HFFc6 (cell line): Measurements from ENCODE around the gene PHYKPL. TPM values are rescaled to one million over a fixed set of nuclear protein-coding genes. Genes with fewer than 3 reads are reported as not detected.
A peak's percentile ranks its signal among the peaks of the same experiment; 100 is the strongest.

Source experiments
- DNase-seq: peaks from one replicate; pipeline ENCODE4 v3.0.0-alpha.2; 2018
- H3K27ac Mint-ChIP-seq: 2 replicates; pipeline ENCODE4 v1.8.0; 2020; ENCODE audit warnings: mild to moderate bottlenecking, mixed read lengths
- H3K27me3 Mint-ChIP-seq: 2 replicates; pipeline ENCODE4 v1.8.0; 2021; ENCODE audit warnings: mild to moderate bottlenecking, moderate library complexity, mixed read lengths; ENCODE audit not compliant: insufficient read depth
- H3K36me3 Mint-ChIP-seq: 2 replicates; pipeline ENCODE4 v1.8.0; 2021; ENCODE audit warnings: low read depth, mixed read lengths
- H3K4me1 Mint-ChIP-seq: 2 replicates; pipeline ENCODE4 v1.8.0; 2020; ENCODE audit warnings: low read depth, mixed read lengths
- H3K4me3 Mint-ChIP-seq: 2 replicates; pipeline ENCODE4 v1.8.0; 2020; ENCODE audit warnings: mild to moderate bottlenecking, moderate library complexity, mixed read lengths
- H3K9me3 Mint-ChIP-seq: 2 replicates; pipeline ENCODE4 v1.8.0; 2020; ENCODE audit warnings: mild to moderate bottlenecking, mixed read lengths
- total RNA-seq, 6 experiments: library from RNA; stranded (reverse); fragmentation: NEBNext Ultra II Directional; extraction: Animal tissue kit (Norgen Biotek cat#: 25700); gene quantifications; 2 replicates in 1 of 6; 3 replicates in 5 of 6; pipeline ENCODE4 v1.2.3, GENCODE V29; 2021
- TF ChIP-seq, protein P1 (sequence below): fragments of 200-600 bp; sonication (generic); IDR thresholded peaks from 2 replicates; pipeline ENCODE4 v1.5.0; 2021; ENCODE audit warnings: antibody characterized with exemption, mild to moderate bottlenecking

PHYKPL gene
- total RNA-seq, 6 experiments from 2014 or later: 18.7 to 25.6 (median 23.9) TPM

DNA sequence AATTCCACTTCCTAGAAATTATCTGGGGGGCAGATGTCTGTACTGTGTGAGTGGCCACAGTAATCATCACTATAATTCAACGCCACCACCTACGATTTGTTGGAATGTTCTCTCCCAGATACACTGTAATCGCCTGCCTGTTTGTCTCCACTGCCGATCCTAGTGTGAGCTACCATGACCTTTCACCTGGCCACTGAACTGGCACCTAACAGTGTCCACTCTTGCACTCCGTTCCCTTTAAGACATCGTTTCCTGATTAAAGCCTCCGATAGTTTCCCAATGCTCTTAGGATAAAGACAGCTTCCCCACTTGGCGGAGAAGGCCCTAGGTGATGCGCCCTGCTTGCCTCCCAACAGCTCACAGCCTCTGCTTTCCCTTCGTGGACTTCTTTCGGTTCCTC, 4.0 kb downstream of the PHYKPL start:
- peaks cover 56% of the 10 kb centered on the region for H3K36me3 Mint-ChIP-seq

DNA sequence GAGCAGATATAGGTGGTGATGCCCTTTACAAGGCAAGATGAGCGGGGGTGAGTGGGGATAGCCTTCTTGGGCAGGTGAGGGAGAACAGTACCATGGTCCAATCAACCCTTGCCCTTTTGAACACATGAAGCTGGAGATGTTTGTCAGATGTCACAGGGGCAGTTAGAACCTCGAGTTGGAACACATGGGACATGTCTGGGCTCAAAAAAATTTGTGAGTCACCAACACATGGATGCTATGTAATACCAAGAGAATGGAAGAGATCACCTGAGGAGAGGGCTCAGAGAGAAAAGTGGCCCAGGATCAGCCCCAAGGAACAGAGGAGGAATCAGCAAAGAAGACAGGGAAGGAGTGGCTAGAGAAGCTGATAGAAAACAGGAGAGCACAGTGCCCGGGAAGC, 4.7 kb downstream of the PHYKPL start:
- peak overlapping the region; percentile 52 for H3K27ac Mint-ChIP-seq
- DNase-seq: no peak

More for the DNA sequence above, 4.0 kb downstream of the PHYKPL start:
- DNase-seq: no peak
- H3K9me3 Mint-ChIP-seq: no peaks in the 10 kb centered on the region; the same call in 1 of the 2 replicates
- H3K27ac Mint-ChIP-seq: no peak overlapping the region
- H3K4me1 Mint-ChIP-seq: peaks cover 39% of the 10 kb centered on the region
- H3K27me3 Mint-ChIP-seq: peaks cover 3% of the 10 kb centered on the region
- no peak overlapping the region for H3K4me3 Mint-ChIP-seq
- TF ChIP-seq, protein P1, sequence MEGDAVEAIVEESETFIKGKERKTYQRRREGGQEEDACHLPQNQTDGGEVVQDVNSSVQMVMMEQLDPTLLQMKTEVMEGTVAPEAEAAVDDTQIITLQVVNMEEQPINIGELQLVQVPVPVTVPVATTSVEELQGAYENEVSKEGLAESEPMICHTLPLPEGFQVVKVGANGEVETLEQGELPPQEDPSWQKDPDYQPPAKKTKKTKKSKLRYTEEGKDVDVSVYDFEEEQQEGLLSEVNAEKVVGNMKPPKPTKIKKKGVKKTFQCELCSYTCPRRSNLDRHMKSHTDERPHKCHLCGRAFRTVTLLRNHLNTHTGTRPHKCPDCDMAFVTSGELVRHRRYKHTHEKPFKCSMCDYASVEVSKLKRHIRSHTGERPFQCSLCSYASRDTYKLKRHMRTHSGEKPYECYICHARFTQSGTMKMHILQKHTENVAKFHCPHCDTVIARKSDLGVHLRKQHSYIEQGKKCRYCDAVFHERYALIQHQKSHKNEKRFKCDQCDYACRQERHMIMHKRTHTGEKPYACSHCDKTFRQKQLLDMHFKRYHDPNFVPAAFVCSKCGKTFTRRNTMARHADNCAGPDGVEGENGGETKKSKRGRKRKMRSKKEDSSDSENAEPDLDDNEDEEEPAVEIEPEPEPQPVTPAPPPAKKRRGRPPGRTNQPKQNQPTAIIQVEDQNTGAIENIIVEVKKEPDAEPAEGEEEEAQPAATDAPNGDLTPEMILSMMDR: no peak

DNA sequence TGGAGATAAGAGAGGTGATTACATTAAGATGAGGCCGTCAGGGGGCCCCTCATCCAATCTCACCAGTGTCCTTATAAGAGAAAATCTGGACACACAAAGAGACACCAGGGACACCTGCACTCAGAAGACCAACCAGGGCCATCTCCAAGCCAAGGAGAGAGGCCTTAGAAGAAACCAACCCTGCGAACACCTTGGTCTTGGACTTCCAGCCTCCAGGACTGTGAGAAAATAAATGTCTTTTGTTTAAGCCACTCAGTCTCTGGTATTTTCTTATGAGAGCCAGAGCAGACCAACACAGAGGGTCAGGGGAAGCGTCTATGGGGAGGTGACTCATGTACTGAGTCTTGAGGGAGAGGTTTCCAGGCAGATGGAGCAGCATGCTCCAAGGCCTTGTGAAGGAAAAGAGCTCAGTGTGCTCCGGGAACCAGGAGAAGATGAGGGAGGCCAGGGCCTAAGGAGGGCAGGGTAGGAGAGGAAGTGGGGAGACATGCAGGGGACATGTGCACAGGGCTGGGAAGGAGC, 5.4 kb downstream of the PHYKPL start:
- Mint-ChIP-seq H3K36me3 (peaks cover 61% of the 10 kb centered on the region), H3K27ac (peak overlapping the region; percentile 52), H3K27me3 (peaks cover 3% of the 10 kb centered on the region), H3K4me3 (no peak overlapping the region), H3K4me1 (peaks cover 39% of the 10 kb centered on the region), H3K9me3 (no peaks in the 10 kb centered on the region; the same call in 1 of the 2 replicates)
- TF ChIP-seq, protein P1: no peak
- DNase-seq: no peak

More for the DNA sequence above, 4.7 kb downstream of the PHYKPL start:
- H3K4me1 Mint-ChIP-seq: peaks cover 39% of the 10 kb centered on the region
- H3K4me3 Mint-ChIP-seq: no peak overlapping the region
- H3K36me3 Mint-ChIP-seq: peaks cover 61% of the 10 kb centered on the region
- no peaks in the 10 kb centered on the region; the same call in 1 of the 2 replicates for H3K9me3 Mint-ChIP-seq
- peaks cover 3% of the 10 kb centered on the region for H3K27me3 Mint-ChIP-seq
- TF ChIP-seq, protein P1: no peak

DNA sequence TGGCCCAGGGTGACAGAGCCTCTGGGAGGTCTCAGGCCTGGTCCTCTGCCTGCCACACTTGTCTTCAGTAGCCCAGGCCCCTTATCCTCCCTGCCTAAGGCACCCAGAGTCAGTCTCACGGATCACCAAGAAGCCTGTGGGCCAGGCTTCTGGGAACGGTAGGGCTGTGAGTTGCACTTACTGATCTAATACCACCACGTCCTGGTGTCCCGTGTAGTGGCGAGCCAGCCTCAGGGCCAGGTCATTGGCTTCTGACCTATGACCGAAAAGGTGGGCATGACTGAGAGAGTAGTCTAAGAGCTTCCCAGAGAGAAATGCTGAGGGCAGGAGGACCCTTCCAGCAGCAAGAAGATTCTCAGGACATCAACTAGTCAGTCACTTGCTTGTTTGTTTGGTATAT, 7.4 kb downstream of the PHYKPL start:
- H3K36me3 Mint-ChIP-seq: peaks cover 50% of the 10 kb centered on the region
- H3K4me3 Mint-ChIP-seq: no peak overlapping the region
- TF ChIP-seq, protein P1: no peak
- DNase-seq: no peak
- no peak overlapping the region for H3K27ac Mint-ChIP-seq
- peaks cover 3% of the 10 kb centered on the region for H3K27me3 Mint-ChIP-seq
- no peaks in the 10 kb centered on the region; the same call in 1 of the 2 replicates for H3K9me3 Mint-ChIP-seq
- H3K4me1 Mint-ChIP-seq: peaks cover 25% of the 10 kb centered on the region

DNA sequence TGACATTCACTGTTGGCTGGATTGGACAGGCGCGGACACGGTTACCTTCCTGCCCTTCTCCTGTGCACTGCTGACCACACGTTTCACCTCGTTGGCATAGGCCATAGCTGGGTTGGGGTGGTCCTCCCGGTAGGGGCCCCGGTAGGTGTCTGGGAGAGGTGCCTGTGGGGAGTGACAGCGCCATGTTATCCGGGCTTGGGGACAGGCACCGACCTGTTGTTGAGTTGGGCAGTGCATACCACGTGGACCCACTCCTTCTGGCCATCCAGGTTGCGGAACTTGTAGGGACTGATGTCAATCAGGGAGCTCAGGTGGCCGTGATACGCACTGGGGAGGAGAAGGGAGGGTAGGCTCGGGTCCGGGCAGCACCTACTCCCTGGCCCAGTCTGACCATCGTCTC, 8.2 kb downstream of the PHYKPL start:
- peaks cover 47% of the 10 kb centered on the region for H3K36me3 Mint-ChIP-seq
- H3K27ac Mint-ChIP-seq: no peak overlapping the region
- H3K9me3 Mint-ChIP-seq: no peaks in the 10 kb centered on the region; the same call in 1 of the 2 replicates
- H3K4me3 Mint-ChIP-seq: no peak overlapping the region
- DNase-seq: no peak
- H3K27me3 Mint-ChIP-seq: peaks cover 3% of the 10 kb centered on the region
- TF ChIP-seq, protein P1: no peak
- H3K4me1 Mint-ChIP-seq: peaks cover 23% of the 10 kb centered on the region
